HG03095 (cell line): ENCODE data around the gene COPS3.
A peak's percentile ranks its signal among the peaks of the same experiment; 100 is the strongest.

Experiments used
- ATAC-seq: cut with Tn5 transposase; IDR thresholded peaks from one replicate; pipeline ENCODE4 v1.9.1; 2021; ENCODE audit warnings: moderate library complexity; ENCODE audit not compliant: unreplicated experiment

COPS3 gene

GRCh38 chr17:17252149-17252661 is 28.8 kb downstream of the COPS3 start:
- ATAC-seq, result no peak

- ATAC-seq, result no peak
Observed at GRCh38 chr17:17246879-17247278, 34.2 kb downstream of the COPS3 start.

GRCh38 chr17:17243163-17243562 is 37.9 kb downstream of the COPS3 start:
- ATAC-seq, result no peak

GRCh38 chr17:17242246-17242645 is 38.8 kb downstream of the COPS3 start:
- no peak for ATAC-seq

GRCh38 chr17:17241656-17242055 is 39.4 kb downstream of the COPS3 start:
- ATAC-seq, result no peak

GRCh38 chr17:17239832-17240231 is 41.2 kb downstream of the COPS3 start:
- no peak for ATAC-seq

- ATAC-seq, result peak; percentile 71
Observed at GRCh38 chr17:17237026-17237799, 43.8 kb downstream of the COPS3 start, which contains the start of gene FLCN. Gene FLCN (minus strand): TSS chr17:17237168. CDS start chr17:17228137, 9,031 bp downstream.

- peak; percentile 7 for ATAC-seq
Observed at GRCh38 chr17:17236295-17237025, 44.6 kb downstream of the COPS3 start.

- ATAC-seq, result no peak
Observed at GRCh38 chr17:17235212-17236174, 45.6 kb downstream of the COPS3 start.

GRCh38 chr17:17232303-17232621 is 48.8 kb downstream of the COPS3 start:
- ATAC-seq, result no peak

- ATAC-seq, result no peak
Observed at GRCh38 chr17:17231621-17232302, 49.3 kb downstream of the COPS3 start.

GRCh38 chr17:17229416-17230384 is 51.3 kb downstream of the COPS3 start:
- no peak for ATAC-seq

GRCh38 chr17:17228521-17229279 is 52.3 kb downstream of the COPS3 start:
- no peak for ATAC-seq

- no peak for ATAC-seq
Observed at GRCh38 chr17:17227608-17228520, 53.2 kb downstream of the COPS3 start.

GRCh38 chr17:17226451-17227265 is 54.4 kb downstream of the COPS3 start:
- no peak for ATAC-seq

GRCh38 chr17:17225901-17226300 is 55.1 kb downstream of the COPS3 start:
- no peak for ATAC-seq

GRCh38 chr17:17224137-17224536 is 56.9 kb downstream of the COPS3 start:
- no peak for ATAC-seq
